ENCODE measurements around the gene SV2A.

Gene SV2A

DNA sequence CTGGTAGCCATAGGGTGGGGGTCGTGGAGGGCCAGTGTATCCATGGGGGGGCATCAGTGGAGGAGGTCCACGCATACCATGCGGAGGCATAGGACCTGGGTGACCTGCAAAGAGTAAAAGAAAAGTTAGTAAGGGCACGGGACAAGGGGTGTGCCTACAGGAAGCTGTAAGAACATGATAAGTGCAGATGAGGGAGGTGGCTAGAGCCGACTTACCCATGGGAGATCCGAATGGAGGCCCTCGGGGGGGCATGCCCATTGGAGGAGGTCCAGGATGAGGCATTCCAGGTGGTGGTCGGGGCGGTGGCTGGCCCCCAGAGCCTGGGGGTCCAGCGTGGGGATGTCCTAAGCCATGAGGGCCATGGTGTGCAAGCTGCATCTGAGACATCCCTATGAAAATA, 6.0 kb upstream of the SV2A start:
- Histone ChIP-seq H3K4me1 (ENCODE audit: control insufficient read depth, insufficient read depth, low read length) (0 out of 2 replicates have a peak, but pooled peaks cover 2% of the 10 kb centered on the region), H3K4me3 (ENCODE audit: low read depth, low read length) (no peak overlapping the region), H3K27ac (ENCODE audit: extremely low read depth, low read depth, low read length) (no peak overlapping the region), H3K36me3 (ENCODE audit: control insufficient read depth in 2 of 2, insufficient read depth in 1 of 2, low read length in 2 of 2) (peaks cover 42 to 55% of the 10 kb centered on the region in 2 experiments), H3K9me3 (ENCODE audit: control insufficient read depth, insufficient read depth, low read depth, low read length) (no peaks in the 10 kb centered on the region)
- ChIA-PET POLR2A (no interaction called here), CTCF (no interaction called here)
- TF ChIP-seq ZNF132 (tag by site-specific recombination; IDR thresholded peaks at IDR 0.05; ENCODE audit: borderline replicate concordance) (no peak), ZNF510 (tag by site-specific recombination; IDR thresholded peaks at IDR 0.05; ENCODE audit: insufficient replicate concordance) (no peak), GLIS2 (tag by site-specific recombination; IDR thresholded peaks at IDR 0.05) (peak; percentile 30; the same call in 1 of the 2 replicates), ZNF571 (tag by site-specific recombination; IDR thresholded peaks at IDR 0.05) (no peak)
- TF ChIP-seq, protein P1, sequence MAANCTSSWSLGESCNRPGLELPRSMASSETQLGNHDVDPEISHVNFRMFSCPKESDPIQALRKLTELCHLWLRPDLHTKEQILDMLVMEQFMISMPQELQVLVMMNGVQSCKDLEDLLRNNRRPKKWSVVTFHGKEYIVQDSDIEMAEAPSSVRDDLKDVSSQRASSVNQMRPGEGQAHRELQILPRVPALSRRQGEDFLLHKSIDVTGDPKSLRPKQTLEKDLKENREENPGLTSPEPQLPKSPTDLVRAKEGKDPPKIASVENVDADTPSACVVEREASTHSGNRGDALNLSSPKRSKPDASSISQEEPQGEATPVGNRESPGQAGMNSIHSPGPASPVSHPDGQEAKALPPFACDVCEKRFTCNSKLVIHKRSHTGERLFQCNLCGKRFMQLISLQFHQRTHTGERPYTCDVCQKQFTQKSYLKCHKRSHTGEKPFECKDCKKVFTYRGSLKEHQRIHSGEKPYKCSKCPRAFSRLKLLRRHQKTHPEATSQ (tag by site-specific recombination; IDR thresholded peaks at IDR 0.05) = no peak
- TF ChIP-seq, protein P2, sequence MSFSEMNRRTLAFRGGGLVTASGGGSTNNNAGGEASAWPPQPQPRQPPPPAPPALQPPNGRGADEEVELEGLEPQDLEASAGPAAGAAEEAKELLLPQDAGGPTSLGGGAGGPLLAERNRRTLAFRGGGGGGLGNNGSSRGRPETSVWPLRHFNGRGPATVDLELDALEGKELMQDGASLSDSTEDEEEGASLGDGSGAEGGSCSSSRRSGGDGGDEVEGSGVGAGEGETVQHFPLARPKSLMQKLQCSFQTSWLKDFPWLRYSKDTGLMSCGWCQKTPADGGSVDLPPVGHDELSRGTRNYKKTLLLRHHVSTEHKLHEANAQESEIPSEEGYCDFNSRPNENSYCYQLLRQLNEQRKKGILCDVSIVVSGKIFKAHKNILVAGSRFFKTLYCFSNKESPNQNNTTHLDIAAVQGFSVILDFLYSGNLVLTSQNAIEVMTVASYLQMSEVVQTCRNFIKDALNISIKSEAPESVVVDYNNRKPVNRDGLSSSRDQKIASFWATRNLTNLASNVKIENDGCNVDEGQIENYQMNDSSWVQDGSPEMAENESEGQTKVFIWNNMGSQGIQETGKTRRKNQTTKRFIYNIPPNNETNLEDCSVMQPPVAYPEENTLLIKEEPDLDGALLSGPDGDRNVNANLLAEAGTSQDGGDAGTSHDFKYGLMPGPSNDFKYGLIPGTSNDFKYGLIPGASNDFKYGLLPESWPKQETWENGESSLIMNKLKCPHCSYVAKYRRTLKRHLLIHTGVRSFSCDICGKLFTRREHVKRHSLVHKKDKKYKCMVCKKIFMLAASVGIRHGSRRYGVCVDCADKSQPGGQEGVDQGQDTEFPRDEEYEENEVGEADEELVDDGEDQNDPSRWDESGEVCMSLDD (tag by site-specific recombination; IDR thresholded peaks at IDR 0.05) = no peak

DNA sequence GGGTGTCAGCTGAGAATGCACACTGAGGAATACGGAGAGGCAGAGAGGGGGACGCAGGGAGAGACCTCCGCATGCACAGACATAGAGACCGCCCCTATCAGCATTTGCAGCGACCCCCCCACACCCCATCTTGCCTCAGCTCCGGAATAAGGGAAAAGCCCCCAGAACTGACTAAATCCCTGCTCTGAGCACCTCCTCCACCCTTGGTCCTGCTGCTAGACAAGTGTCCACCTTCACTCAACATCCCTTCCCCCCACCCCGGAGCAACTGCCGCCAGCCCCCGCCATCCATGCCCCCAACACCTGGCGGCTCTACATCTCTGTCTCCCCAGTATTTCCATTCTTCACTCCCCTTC, 769 bp downstream of the SV2A start:
- Histone ChIP-seq H3K4me3 (ENCODE audit: low read depth, low read length) (peak overlapping the region; percentile 84), H3K27ac (ENCODE audit: extremely low read depth, low read depth, low read length) (no peak overlapping the region)
- CTCF ChIA-PET = no interaction called here
- TF ChIP-seq ZNF175 (tag by site-specific recombination; IDR thresholded peaks at IDR 0.05) = no peak
- no peak for TF ChIP-seq WT1 (tag by site-specific recombination; IDR thresholded peaks at IDR 0.05)
- no peak for TF ChIP-seq ZNF610 (tag by site-specific recombination; IDR thresholded peaks at IDR 0.05; ENCODE audit: borderline replicate concordance)
- TF ChIP-seq, protein P3, sequence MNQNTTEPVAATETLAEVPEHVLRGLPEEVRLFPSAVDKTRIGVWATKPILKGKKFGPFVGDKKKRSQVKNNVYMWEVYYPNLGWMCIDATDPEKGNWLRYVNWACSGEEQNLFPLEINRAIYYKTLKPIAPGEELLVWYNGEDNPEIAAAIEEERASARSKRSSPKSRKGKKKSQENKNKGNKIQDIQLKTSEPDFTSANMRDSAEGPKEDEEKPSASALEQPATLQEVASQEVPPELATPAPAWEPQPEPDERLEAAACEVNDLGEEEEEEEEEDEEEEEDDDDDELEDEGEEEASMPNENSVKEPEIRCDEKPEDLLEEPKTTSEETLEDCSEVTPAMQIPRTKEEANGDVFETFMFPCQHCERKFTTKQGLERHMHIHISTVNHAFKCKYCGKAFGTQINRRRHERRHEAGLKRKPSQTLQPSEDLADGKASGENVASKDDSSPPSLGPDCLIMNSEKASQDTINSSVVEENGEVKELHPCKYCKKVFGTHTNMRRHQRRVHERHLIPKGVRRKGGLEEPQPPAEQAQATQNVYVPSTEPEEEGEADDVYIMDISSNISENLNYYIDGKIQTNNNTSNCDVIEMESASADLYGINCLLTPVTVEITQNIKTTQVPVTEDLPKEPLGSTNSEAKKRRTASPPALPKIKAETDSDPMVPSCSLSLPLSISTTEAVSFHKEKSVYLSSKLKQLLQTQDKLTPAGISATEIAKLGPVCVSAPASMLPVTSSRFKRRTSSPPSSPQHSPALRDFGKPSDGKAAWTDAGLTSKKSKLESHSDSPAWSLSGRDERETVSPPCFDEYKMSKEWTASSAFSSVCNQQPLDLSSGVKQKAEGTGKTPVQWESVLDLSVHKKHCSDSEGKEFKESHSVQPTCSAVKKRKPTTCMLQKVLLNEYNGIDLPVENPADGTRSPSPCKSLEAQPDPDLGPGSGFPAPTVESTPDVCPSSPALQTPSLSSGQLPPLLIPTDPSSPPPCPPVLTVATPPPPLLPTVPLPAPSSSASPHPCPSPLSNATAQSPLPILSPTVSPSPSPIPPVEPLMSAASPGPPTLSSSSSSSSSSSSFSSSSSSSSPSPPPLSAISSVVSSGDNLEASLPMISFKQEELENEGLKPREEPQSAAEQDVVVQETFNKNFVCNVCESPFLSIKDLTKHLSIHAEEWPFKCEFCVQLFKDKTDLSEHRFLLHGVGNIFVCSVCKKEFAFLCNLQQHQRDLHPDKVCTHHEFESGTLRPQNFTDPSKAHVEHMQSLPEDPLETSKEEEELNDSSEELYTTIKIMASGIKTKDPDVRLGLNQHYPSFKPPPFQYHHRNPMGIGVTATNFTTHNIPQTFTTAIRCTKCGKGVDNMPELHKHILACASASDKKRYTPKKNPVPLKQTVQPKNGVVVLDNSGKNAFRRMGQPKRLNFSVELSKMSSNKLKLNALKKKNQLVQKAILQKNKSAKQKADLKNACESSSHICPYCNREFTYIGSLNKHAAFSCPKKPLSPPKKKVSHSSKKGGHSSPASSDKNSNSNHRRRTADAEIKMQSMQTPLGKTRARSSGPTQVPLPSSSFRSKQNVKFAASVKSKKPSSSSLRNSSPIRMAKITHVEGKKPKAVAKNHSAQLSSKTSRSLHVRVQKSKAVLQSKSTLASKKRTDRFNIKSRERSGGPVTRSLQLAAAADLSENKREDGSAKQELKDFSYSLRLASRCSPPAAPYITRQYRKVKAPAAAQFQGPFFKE (tag by site-specific recombination; IDR thresholded peaks at IDR 0.05; ENCODE audit: borderline replicate concordance) = no peak
- no peak for TF ChIP-seq ZNF621 (tag by site-specific recombination; IDR thresholded peaks at IDR 0.05)
- no peak for TF ChIP-seq ZNF560 (tag by site-specific recombination; IDR thresholded peaks at IDR 0.05; ENCODE audit: borderline replicate concordance)
- TF ChIP-seq ZNF768 (tag by site-specific recombination; IDR thresholded peaks at IDR 0.05) = no peak
- TF ChIP-seq ZNF16 (tag by site-specific recombination; IDR thresholded peaks at IDR 0.05; ENCODE audit: low read depth) = no peak
- TF ChIP-seq, protein P4, sequence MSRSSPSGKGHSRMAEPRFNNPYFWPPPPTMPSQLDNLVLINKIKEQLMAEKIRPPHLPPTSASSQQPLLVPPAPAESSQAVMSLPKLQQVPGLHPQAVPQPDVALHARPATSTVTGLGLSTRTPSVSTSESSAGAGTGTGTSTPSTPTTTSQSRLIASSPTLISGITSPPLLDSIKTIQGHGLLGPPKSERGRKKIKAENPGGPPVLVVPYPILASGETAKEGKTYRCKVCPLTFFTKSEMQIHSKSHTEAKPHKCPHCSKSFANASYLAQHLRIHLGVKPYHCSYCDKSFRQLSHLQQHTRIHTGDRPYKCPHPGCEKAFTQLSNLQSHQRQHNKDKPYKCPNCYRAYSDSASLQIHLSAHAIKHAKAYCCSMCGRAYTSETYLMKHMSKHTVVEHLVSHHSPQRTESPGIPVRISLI (tag by site-specific recombination; IDR thresholded peaks at IDR 0.05) = no peak
- TF ChIP-seq, protein P2 (tag by site-specific recombination; IDR thresholded peaks at IDR 0.05) = no peak
- no peak for TF ChIP-seq MYNN (tag by site-specific recombination; IDR thresholded peaks at IDR 0.05; ENCODE audit: borderline replicate concordance)
- TF ChIP-seq, protein P5, sequence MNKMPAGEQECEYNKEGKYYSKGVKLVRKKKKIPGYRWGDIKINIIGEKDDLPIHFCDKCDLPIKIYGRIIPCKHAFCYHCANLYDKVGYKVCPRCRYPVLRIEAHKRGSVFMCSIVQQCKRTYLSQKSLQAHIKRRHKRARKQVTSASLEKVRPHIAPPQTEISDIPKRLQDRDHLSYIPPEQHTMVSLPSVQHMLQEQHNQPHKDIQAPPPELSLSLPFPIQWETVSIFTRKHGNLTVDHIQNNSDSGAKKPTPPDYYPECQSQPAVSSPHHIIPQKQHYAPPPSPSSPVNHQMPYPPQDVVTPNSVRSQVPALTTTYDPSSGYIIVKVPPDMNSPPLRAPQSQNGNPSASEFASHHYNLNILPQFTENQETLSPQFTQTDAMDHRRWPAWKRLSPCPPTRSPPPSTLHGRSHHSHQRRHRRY (tag by site-specific recombination; IDR thresholded peaks at IDR 0.05) = no peak
- no peak for TF ChIP-seq ZNF37A (tag by site-specific recombination; IDR thresholded peaks at IDR 0.05)
- no peak for TF ChIP-seq ZNF626 (tag by site-specific recombination; IDR thresholded peaks at IDR 0.05)

More for the DNA sequence above, 769 bp downstream of the SV2A start:
- H3K36me3 ChIP-seq (ENCODE audit: control insufficient read depth in 2 of 2, insufficient read depth in 1 of 2, low read length in 2 of 2) = peaks cover 0 to 29% of the 10 kb centered on the region in 2 experiments; a peak in 2 of 3 replicates
- H3K4me1 ChIP-seq (ENCODE audit: control insufficient read depth, insufficient read depth, low read length) = 0 out of 2 replicates have a peak, but pooled peaks cover 3% of the 10 kb centered on the region
- H3K9me3 ChIP-seq (ENCODE audit: control insufficient read depth, insufficient read depth, low read depth, low read length) = no peaks in the 10 kb centered on the region
- POLR2A ChIA-PET = interaction anchor here (1.6 to 1.9 kb wide), 2 partner anchors 11 to 30 kb away, joined by 4 to 12 read pairs; a partner anchor contains a TSS
